Fibroblast of villous mesenchyme (primary cell): ENCODE data around the gene TRAPPC2B. TPM values are rescaled to one million over a fixed set of nuclear protein-coding genes. Genes with fewer than 3 reads are reported as not detected.

Experiments
- DNase-seq: peaks from one replicate; pipeline ENCODE4 v3.0.0-alpha.2; 2010; ENCODE audit warnings: low read depth
- H3K4me3 ChIP-seq: 2 replicates; pipeline ENCODE4 v1.5.1; 2011; ENCODE audit warnings: low read depth, mild to moderate bottlenecking, low read length
- CTCF ChIP-seq: IDR thresholded peaks from 2 replicates; pipeline ENCODE4 v1.5.1; 2012; ENCODE audit warnings: low read depth, mild to moderate bottlenecking, low read length; ENCODE audit not compliant: insufficient read depth
- total RNA-seq: library from RNA; depleted of rRNA; stranded (reverse); fragments of >200 nt; gene quantifications from 2 replicates; pipeline ENCODE4 v1.2.3, GENCODE V29; 2012

Gene TRAPPC2B
- total RNA-seq, 1 donor: 11.7 TPM

GRCh38 chr19:57406516-57407123 lies 43.3 kb downstream of the TRAPPC2B start:
- peak; percentile 56 for DNase-seq
- TF ChIP-seq CTCF: peak; percentile 79
- H3K4me3 ChIP-seq: no peak overlapping the region

- H3K4me3 ChIP-seq: peak within 1 kb of the TSS; percentile 98
- peak; percentile 93 for DNase-seq
- TF ChIP-seq CTCF: no peak
These were observed 47.7 kb downstream of the TRAPPC2B start, which contains the start of gene ZNF17 for GRCh38 chr19:57410877-57411671. TSS of gene ZNF17 (plus strand) at chr19:57411161. CDS start at chr19:57413616, 2,455 bp downstream.

Other genes starting within 250 kb of the TRAPPC2B start
- gene USP29, start 243.6 kb upstream of the TRAPPC2B start, total RNA-seq: under 0.01 TPM in 1 of 2 replicates, not detected in the other
- not detected in 2 replicates for gene ZIM3, start 218.3 kb upstream of the TRAPPC2B start, total RNA-seq
- not detected in 2 replicates for gene DUXA, start 196.1 kb upstream of the TRAPPC2B start, total RNA-seq
- gene ZNF264, start 172.1 kb upstream of the TRAPPC2B start, total RNA-seq: 25.5 and 25.8 TPM in 2 replicates
- gene AURKC, start 132.5 kb upstream of the TRAPPC2B start, total RNA-seq: 0.43 and 0.64 TPM in 2 replicates
- 28.1 and 29.3 TPM in 2 replicates for gene ZNF805, start 122.9 kb upstream of the TRAPPC2B start, total RNA-seq
- 86.0 and 91.1 TPM in 2 replicates for gene ZNF460, start 83.1 kb upstream of the TRAPPC2B start, total RNA-seq
- gene ZNF543, start 43.1 kb upstream of the TRAPPC2B start, total RNA-seq: 9.7 and 10.4 TPM in 2 replicates
- 9.0 and 11.2 TPM in 2 replicates for gene ZNF304, start 12.3 kb upstream of the TRAPPC2B start, total RNA-seq
- 1.9 and 6.0 TPM in 2 replicates for gene ZNF547, start within 50 bp of the TRAPPC2B start, total RNA-seq
- gene ZNF548, start 26.3 kb downstream of the TRAPPC2B start, total RNA-seq: 15.8 and 19.0 TPM in 2 replicates
- gene ZNF17, start 47.6 kb downstream of the TRAPPC2B start, total RNA-seq: 10.4 and 15.1 TPM in 2 replicates
- 10.8 and 11.0 TPM in 2 replicates for gene ZNF749, start 71.8 kb downstream of the TRAPPC2B start, total RNA-seq
- 0.32 and 0.86 TPM in 2 replicates for gene VN1R1, start 93.6 kb downstream of the TRAPPC2B start, total RNA-seq
- 10.8 and 16.1 TPM in 2 replicates for gene ZNF772, start 114.0 kb downstream of the TRAPPC2B start, total RNA-seq
- gene ZNF419, start 124.2 kb downstream of the TRAPPC2B start, total RNA-seq: 10.4 and 13.5 TPM in 2 replicates
- gene ZNF773, start 136.4 kb downstream of the TRAPPC2B start, total RNA-seq: 12.1 and 17.4 TPM in 2 replicates
- gene ZNF549, start 163.8 kb downstream of the TRAPPC2B start, total RNA-seq: 4.5 and 6.5 TPM in 2 replicates
- gene ZNF550, start 196.3 kb downstream of the TRAPPC2B start, total RNA-seq: 5.5 and 8.6 TPM in 2 replicates
- gene ZNF416, start 215.4 kb downstream of the TRAPPC2B start, total RNA-seq: 4.5 and 6.9 TPM in 2 replicates
- 11.3 and 12.1 TPM in 2 replicates for gene ZIK1, start 220.6 kb downstream of the TRAPPC2B start, total RNA-seq
- gene ZNF530, start 236.3 kb downstream of the TRAPPC2B start, total RNA-seq: 3.9 and 7.1 TPM in 2 replicates